NB4 (cell line): ENCODE results near the gene FGF19.
A peak's percentile ranks its signal among the peaks of the same experiment; 100 is the strongest.

Experiments
- DNase-seq: peaks from one replicate; pipeline ENCODE4 v3.0.0; 2010; ENCODE audit warnings: low read depth
- H3K4me3 ChIP-seq: one replicate; pipeline ENCODE4 v1.5.1; 2011; ENCODE audit warnings: mild to moderate bottlenecking, low read depth, low read length, moderate library complexity
- CTCF ChIP-seq: IDR thresholded peaks from one replicate; pipeline ENCODE4 v1.5.1; 2012; ENCODE audit warnings: low read depth, low read length
- MAX ChIP-seq: IDR thresholded peaks from 2 replicates; pipeline ENCODE4 v1.6.1; 2011; ENCODE audit warnings: low read depth, low read length
- MYC ChIP-seq: IDR thresholded peaks from 2 replicates; pipeline ENCODE4 v1.6.1; 2011; ENCODE audit warnings: low read depth, low read length
- POLR2A ChIP-seq: IDR thresholded peaks from 2 replicates; pipeline ENCODE4 v1.6.1; 2011; ENCODE audit warnings: mild to moderate bottlenecking; ENCODE audit not compliant: insufficient read length; ENCODE audit errors: extremely low read depth

FGF19 gene

GRCh38 chr11:69707176-69707575 lies 3.4 kb upstream of the FGF19 start:
- no peak for TF ChIP-seq POLR2A
- no peak for TF ChIP-seq MYC
- no peak overlapping the region for H3K4me3 ChIP-seq
- no peak for DNase-seq

GRCh38 chr11:69705901-69706787 lies 2.3 kb upstream of the FGF19 start:
- no peak for TF ChIP-seq POLR2A
- no peak for TF ChIP-seq MAX
- TF ChIP-seq CTCF: no peak
- TF ChIP-seq MYC: no peak
- H3K4me3 ChIP-seq: no peak overlapping the region

GRCh38 chr11:69705351-69705811 lies 1.6 kb upstream of the FGF19 start:
- no peak for TF ChIP-seq POLR2A
- no peak for TF ChIP-seq CTCF
- no peak for TF ChIP-seq MAX
- TF ChIP-seq MYC: no peak
- H3K4me3 ChIP-seq: no peak overlapping the region

More at GRCh38 chr11:69705901-69706787, 2.3 kb upstream of the FGF19 start:
- DNase-seq: no peak

GRCh38 chr11:69704508-69705253 lies 859 bp upstream of the FGF19 start:
- no peak for TF ChIP-seq MAX
- peak; percentile 39 for TF ChIP-seq CTCF
- DNase-seq: no peak
- no peak overlapping the region for H3K4me3 ChIP-seq

More at GRCh38 chr11:69705351-69705811, 1.6 kb upstream of the FGF19 start:
- no peak for DNase-seq

GRCh38 chr11:69703453-69703767 lies 412 bp downstream of the FGF19 start:
- no peak overlapping the region for H3K4me3 ChIP-seq
- TF ChIP-seq CTCF: no peak
- TF ChIP-seq MAX: no peak
- no peak for TF ChIP-seq POLR2A
- TF ChIP-seq MYC: no peak
- DNase-seq: no peak

- H3K4me3 ChIP-seq: no peak overlapping the region
- no peak for DNase-seq
Observed at GRCh38 chr11:69702769-69703452, 911 bp downstream of the FGF19 start.

More at GRCh38 chr11:69702769-69703452, 911 bp downstream of the FGF19 start:
- no peak for TF ChIP-seq POLR2A
- no peak for TF ChIP-seq CTCF
- TF ChIP-seq MYC: no peak
- no peak for TF ChIP-seq MAX
